Renal cortical epithelial cell (primary cell): ENCODE results near the gene MYOT. TPM values are rescaled to one million over a fixed set of nuclear protein-coding genes. Genes with fewer than 3 reads are reported as not detected.
A peak's percentile ranks its signal among the peaks of the same experiment; 100 is the strongest.

Source experiments
- DNase-seq: peaks from one replicate; pipeline ENCODE4 v3.0.0-alpha.2; 2011; ENCODE audit warnings: low read depth
- total RNA-seq: library from RNA; depleted of rRNA; stranded (reverse); fragments of >200 nt; gene quantifications from 2 replicates; pipeline ENCODE4 v1.2.3, GENCODE V29; 2014

Gene MYOT
- total RNA-seq, 1 donor from 2014 or later = not detected

GRCh38 chr5:137901011-137901817, 33.6 kb downstream of the MYOT start:
- no peak for DNase-seq

- DNase-seq = no peak
Measured at GRCh38 chr5:137902408-137903133, 34.9 kb downstream of the MYOT start.

- no peak for DNase-seq
Measured at GRCh38 chr5:137914758-137915157, 47.1 kb downstream of the MYOT start.

- DNase-seq = no peak
Measured at GRCh38 chr5:137916923-137917322, 49.3 kb downstream of the MYOT start.

- DNase-seq = peak; percentile 70
Measured at GRCh38 chr5:137921931-137922330, 54.3 kb downstream of the MYOT start.

GRCh38 chr5:137923856-137924255, 56.2 kb downstream of the MYOT start:
- no peak for DNase-seq

- no peak for DNase-seq
Measured at GRCh38 chr5:137932800-137933199, 65.1 kb downstream of the MYOT start.

- DNase-seq = peak; percentile 41
Measured at GRCh38 chr5:137933491-137933911, 65.8 kb downstream of the MYOT start.

GRCh38 chr5:137935190-137935589, 67.5 kb downstream of the MYOT start:
- no peak for DNase-seq

- no peak for DNase-seq
Measured at GRCh38 chr5:137935694-137936093, 68.0 kb downstream of the MYOT start.

Other genes with a start within 250 kb of the MYOT start
- gene KLHL3, start 131.8 kb upstream of the MYOT start, total RNA-seq = 3.0 and 5.3 TPM in 2 replicates
- gene HNRNPA0, start 113.5 kb upstream of the MYOT start, total RNA-seq = 8.2 and 13.5 TPM in 2 replicates
- gene PKD2L2, start 21.6 kb downstream of the MYOT start, total RNA-seq = 0.05 TPM in 1 of 2 replicates, not detected in the other
- 10.1 and 43.0 TPM in 2 replicates for gene FAM13B, start 165.2 kb downstream of the MYOT start, total RNA-seq
- gene WNT8A, start 216.2 kb downstream of the MYOT start, total RNA-seq = not detected in 2 replicates